Suprapubic skin (tissue), 4 donors: ENCODE results near the gene TAF10.

ENCODE experiments used
- EP300 ChIP-seq: sonication (generic); formaldehyde crosslinking; IDR thresholded peaks from one replicate; pipeline ENCODE4 v1.6.1; 2017; ENCODE audit warnings: antibody characterized with exemption
- POLR2AphosphoS5 ChIP-seq, 3 donors: sonication (generic); formaldehyde crosslinking; IDR thresholded peaks; one replicate each; pipeline ENCODE4 v1.6.1; 2017; ENCODE audit warnings: antibody characterized with exemption in 3 of 3
- TF ChIP-seq, protein P1 (sequence below), 2 donors: fragments of 200-600 bp in 1 of 2; fragments of 450-650 bp in 1 of 2; sonication (generic) in 1 of 2; IDR thresholded peaks; one replicate each; pipeline ENCODE4 v1.5.1; 2016 to 2019; ENCODE audit warnings: antibody characterized with exemption in 2 of 2, mild to moderate bottlenecking in 1 of 2, moderate library complexity in 1 of 2

DNA sequence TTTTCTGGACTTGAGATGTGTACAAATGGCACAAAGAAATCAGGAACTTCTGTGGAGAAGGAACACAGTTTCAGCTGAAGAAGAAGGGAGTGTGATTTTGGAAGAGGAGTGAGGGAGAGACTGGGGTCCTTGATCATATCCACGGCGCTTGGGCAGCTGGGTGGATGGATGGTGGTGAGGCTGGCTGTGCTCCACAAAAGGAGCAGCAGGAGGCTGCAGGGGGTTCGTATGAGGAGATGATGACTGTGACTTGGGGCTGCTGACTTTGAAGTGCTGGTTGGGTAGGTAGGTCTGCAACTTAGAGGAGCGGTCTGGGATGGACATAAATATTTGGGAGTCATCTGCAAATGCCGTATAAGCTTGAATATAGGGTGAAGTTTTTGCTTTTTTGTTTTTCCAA is 44.9 kb upstream of the TAF10 start:
- TF ChIP-seq, protein P1, sequence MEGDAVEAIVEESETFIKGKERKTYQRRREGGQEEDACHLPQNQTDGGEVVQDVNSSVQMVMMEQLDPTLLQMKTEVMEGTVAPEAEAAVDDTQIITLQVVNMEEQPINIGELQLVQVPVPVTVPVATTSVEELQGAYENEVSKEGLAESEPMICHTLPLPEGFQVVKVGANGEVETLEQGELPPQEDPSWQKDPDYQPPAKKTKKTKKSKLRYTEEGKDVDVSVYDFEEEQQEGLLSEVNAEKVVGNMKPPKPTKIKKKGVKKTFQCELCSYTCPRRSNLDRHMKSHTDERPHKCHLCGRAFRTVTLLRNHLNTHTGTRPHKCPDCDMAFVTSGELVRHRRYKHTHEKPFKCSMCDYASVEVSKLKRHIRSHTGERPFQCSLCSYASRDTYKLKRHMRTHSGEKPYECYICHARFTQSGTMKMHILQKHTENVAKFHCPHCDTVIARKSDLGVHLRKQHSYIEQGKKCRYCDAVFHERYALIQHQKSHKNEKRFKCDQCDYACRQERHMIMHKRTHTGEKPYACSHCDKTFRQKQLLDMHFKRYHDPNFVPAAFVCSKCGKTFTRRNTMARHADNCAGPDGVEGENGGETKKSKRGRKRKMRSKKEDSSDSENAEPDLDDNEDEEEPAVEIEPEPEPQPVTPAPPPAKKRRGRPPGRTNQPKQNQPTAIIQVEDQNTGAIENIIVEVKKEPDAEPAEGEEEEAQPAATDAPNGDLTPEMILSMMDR (IDR thresholded peaks at IDR 0.05): no peak
- TF ChIP-seq POLR2AphosphoS5 (IDR thresholded peaks at IDR 0.05): no peak
- no peak for TF ChIP-seq EP300
